Stromal cell of bone marrow (primary cell): Measurements from ENCODE around the gene TAS2R38.
"Not testable (repeated sequence)": the region's sequence is repeated elsewhere in the genome, so short reads cannot be mapped to it uniquely, and the experiment has no call there.

Source experiments
- DNase-seq: peaks from one replicate; pipeline ENCODE4 v3.0.0-alpha.2; 2012; ENCODE audit warnings: low read depth

The TAS2R38 gene

GRCh38 chr7:141973673-141974072 is at the start of gene TAS2R38:
TSS of gene TAS2R38 (minus strand) at chr7:141973773. CDS start at chr7:141973689, 84 bp downstream.
- DNase-seq = no peak

GRCh38 chr7:142018154-142018553 is 44.6 kb upstream of the TAS2R38 start:
- DNase-seq = no peak

- no peak for DNase-seq
These were observed 43.9 kb upstream of the TAS2R38 start for GRCh38 chr7:142017451-142017850.

GRCh38 chr7:142012825-142013511 is 39.4 kb upstream of the TAS2R38 start:
- no peak for DNase-seq

GRCh38 chr7:142010952-142011548 is 37.5 kb upstream of the TAS2R38 start:
- no peak for DNase-seq

- DNase-seq = no peak
These were observed 35.6 kb upstream of the TAS2R38 start for GRCh38 chr7:142009187-142009586.

GRCh38 chr7:142006577-142006976 is 33.0 kb upstream of the TAS2R38 start:
- no peak for DNase-seq

GRCh38 chr7:142002179-142002578 is 28.6 kb upstream of the TAS2R38 start:
- DNase-seq = no peak

GRCh38 chr7:142001163-142001874 is 27.7 kb upstream of the TAS2R38 start:
- no peak for DNase-seq

- no peak for DNase-seq
These were observed 26.7 kb upstream of the TAS2R38 start for GRCh38 chr7:142000244-142000643.

- no peak for DNase-seq
These were observed 25.6 kb upstream of the TAS2R38 start for GRCh38 chr7:141999058-141999623.

- DNase-seq = no peak
These were observed 19.8 kb upstream of the TAS2R38 start for GRCh38 chr7:141993354-141993753.

GRCh38 chr7:141992688-141993087 is 19.1 kb upstream of the TAS2R38 start:
- no peak for DNase-seq

GRCh38 chr7:141992156-141992555 is 18.6 kb upstream of the TAS2R38 start:
- DNase-seq = no peak

GRCh38 chr7:141991140-141991539 is 17.6 kb upstream of the TAS2R38 start:
- DNase-seq = no peak

- no peak for DNase-seq
These were observed 16.6 kb upstream of the TAS2R38 start for GRCh38 chr7:141990011-141990725.

GRCh38 chr7:141987803-141988202 is 14.2 kb upstream of the TAS2R38 start:
- not testable (repeated sequence) for DNase-seq

GRCh38 chr7:141986923-141987322 is 13.3 kb upstream of the TAS2R38 start:
- no peak for DNase-seq

- DNase-seq = not testable (repeated sequence)
These were observed 12.4 kb upstream of the TAS2R38 start for GRCh38 chr7:141985926-141986325.

GRCh38 chr7:141979568-141979967 is 6.0 kb upstream of the TAS2R38 start:
- DNase-seq = no peak

GRCh38 chr7:141978351-141978750 is 4.8 kb upstream of the TAS2R38 start:
- DNase-seq = no peak
